Upper lobe of left lung (tissue), 4 donors: ENCODE measurements around the gene C11orf65.

Source experiments
- POLR2A ChIP-seq, 4 donors: fragments of 450-650 bp; IDR thresholded peaks; one replicate each; pipeline ENCODE4 v1.5.1; 2016 to 2017; ENCODE audit warnings: antibody characterized with exemption in 4 of 4, mild to moderate bottlenecking in 2 of 4
- TF ChIP-seq, protein P1 (sequence below), 6 experiments: fragments of 450-650 bp in 4 of 6; fragments of 200-600 bp in 2 of 6; sonication (generic) in 2 of 6; IDR thresholded peaks; one replicate each; pipeline ENCODE4 v1.5.1; 2016 to 2019; ENCODE audit warnings: antibody characterized with exemption in 6 of 6

GRCh38 chr11:108370990-108371389 is 96.3 kb downstream of the C11orf65 start:
- TF ChIP-seq POLR2A (IDR thresholded peaks at IDR 0.05): no peak
- TF ChIP-seq, protein P1, sequence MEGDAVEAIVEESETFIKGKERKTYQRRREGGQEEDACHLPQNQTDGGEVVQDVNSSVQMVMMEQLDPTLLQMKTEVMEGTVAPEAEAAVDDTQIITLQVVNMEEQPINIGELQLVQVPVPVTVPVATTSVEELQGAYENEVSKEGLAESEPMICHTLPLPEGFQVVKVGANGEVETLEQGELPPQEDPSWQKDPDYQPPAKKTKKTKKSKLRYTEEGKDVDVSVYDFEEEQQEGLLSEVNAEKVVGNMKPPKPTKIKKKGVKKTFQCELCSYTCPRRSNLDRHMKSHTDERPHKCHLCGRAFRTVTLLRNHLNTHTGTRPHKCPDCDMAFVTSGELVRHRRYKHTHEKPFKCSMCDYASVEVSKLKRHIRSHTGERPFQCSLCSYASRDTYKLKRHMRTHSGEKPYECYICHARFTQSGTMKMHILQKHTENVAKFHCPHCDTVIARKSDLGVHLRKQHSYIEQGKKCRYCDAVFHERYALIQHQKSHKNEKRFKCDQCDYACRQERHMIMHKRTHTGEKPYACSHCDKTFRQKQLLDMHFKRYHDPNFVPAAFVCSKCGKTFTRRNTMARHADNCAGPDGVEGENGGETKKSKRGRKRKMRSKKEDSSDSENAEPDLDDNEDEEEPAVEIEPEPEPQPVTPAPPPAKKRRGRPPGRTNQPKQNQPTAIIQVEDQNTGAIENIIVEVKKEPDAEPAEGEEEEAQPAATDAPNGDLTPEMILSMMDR (IDR thresholded peaks at IDR 0.05): no peak
